Immature natural killer cell (primary cell): Measurements from ENCODE around the gene IL17RD. TPM values are rescaled to one million over a fixed set of nuclear protein-coding genes. Genes with fewer than 3 reads are reported as not detected.

ENCODE experiments used
- DNase-seq, 3 donors: peaks; one replicate each; pipeline ENCODE4 v3.0.0; 2022; ENCODE audit warnings: mixed read lengths in 1 of 3
- H3K27ac Mint-ChIP-seq, 6 donors: one replicate each; pipeline ENCODE4 v1.8.0; 2020; ENCODE audit warnings: mixed read lengths in 6 of 6, mild to moderate bottlenecking in 5 of 6, inconsistent platforms in 4 of 6, moderate library complexity in 3 of 6
- H3K27me3 Mint-ChIP-seq, 3 donors: one replicate each; pipeline ENCODE4 v1.8.0; 2020 to 2021; ENCODE audit warnings: low read depth in 3 of 3, mild to moderate bottlenecking in 3 of 3, mixed read lengths in 3 of 3, moderate library complexity in 3 of 3, inconsistent platforms in 1 of 3
- H3K36me3 Mint-ChIP-seq, 3 donors: one replicate each; pipeline ENCODE4 v1.8.0; 2020; ENCODE audit warnings: mixed read lengths in 3 of 3, inconsistent platforms in 2 of 3, mild to moderate bottlenecking in 2 of 3
- H3K4me1 Mint-ChIP-seq, 2 donors: one replicate each; pipeline ENCODE4 v1.8.0; 2020; ENCODE audit warnings: inconsistent platforms in 2 of 2, mild to moderate bottlenecking in 2 of 2, mixed read lengths in 2 of 2, moderate library complexity in 1 of 2
- H3K4me3 Mint-ChIP-seq, 5 donors: one replicate each; pipeline ENCODE4 v1.8.0; 2020; ENCODE audit warnings: mild to moderate bottlenecking in 5 of 5, mixed read lengths in 5 of 5, inconsistent platforms in 3 of 5, moderate library complexity in 3 of 5
- H3K9me3 Mint-ChIP-seq, 6 donors: one replicate each; pipeline ENCODE4 v1.8.0; 2020; ENCODE audit warnings: mild to moderate bottlenecking in 6 of 6, mixed read lengths in 6 of 6, inconsistent platforms in 4 of 6, moderate library complexity in 3 of 6
- polyA plus RNA-seq, 3 donors: library from polyadenylated mRNA; unstranded; fragments of 300-500 nt; fragmentation: Illumina TruSeq; gene quantifications; one replicate each; pipeline ENCODE4 v1.2.3, GENCODE V29; 2021

IL17RD gene
- polyA plus RNA-seq, 3 donors from 2014 or later: not detected

- no peaks in the 10 kb centered on the region for H3K36me3 Mint-ChIP-seq
- H3K27ac Mint-ChIP-seq: no peak overlapping the region
- H3K27me3 Mint-ChIP-seq: peaks cover 1 to 15% (median 15%) of the 10 kb centered on the region in 3 donors
- H3K4me3 Mint-ChIP-seq: no peak overlapping the region
- no peak for DNase-seq
- H3K9me3 Mint-ChIP-seq: no peaks in the 10 kb centered on the region
- H3K4me1 Mint-ChIP-seq: peaks cover 12 to 18% of the 10 kb centered on the region in 2 donors
These were observed 91.5 kb downstream of the IL17RD start for GRCh38 chr3:57073628-57074027.

GRCh38 chr3:57069503-57069902 lies 95.7 kb downstream of the IL17RD start:
- Mint-ChIP-seq H3K36me3 (no peaks in the 10 kb centered on the region), H3K27me3 (peaks cover 0 to 2% (median 1%) of the 10 kb centered on the region in 3 donors), H3K4me3 (peak overlapping the region in 3 of 5 donors; percentile 20 to 51 (median 25)), H3K4me1 (peaks cover 15% of the 10 kb centered on the region in 2 donors), H3K27ac (peak overlapping the region in 1 of 6 donors; percentile 73), H3K9me3 (no peaks in the 10 kb centered on the region)
- DNase-seq: no peak

GRCh38 chr3:57068437-57069089 lies 96.6 kb downstream of the IL17RD start:
- H3K27ac Mint-ChIP-seq: peak overlapping the region in 3 of 6 donors; percentile 65 to 84 (median 68)
- H3K9me3 Mint-ChIP-seq: no peaks in the 10 kb centered on the region
- peaks cover 15 to 17% of the 10 kb centered on the region in 2 donors for H3K4me1 Mint-ChIP-seq
- H3K27me3 Mint-ChIP-seq: peaks cover 0 to 2% (median 1%) of the 10 kb centered on the region in 3 donors
- peak overlapping the region; percentile 33 to 69 (median 51) for H3K4me3 Mint-ChIP-seq
- peak; percentile 22 to 43 (median 38) for DNase-seq
- no peaks in the 10 kb centered on the region for H3K36me3 Mint-ChIP-seq

- H3K4me3 Mint-ChIP-seq: no peak overlapping the region
- H3K27me3 Mint-ChIP-seq: peaks cover 0 to 4% (median 2%) of the 10 kb centered on the region in 3 donors
- H3K27ac Mint-ChIP-seq: no peak overlapping the region
These were observed 98.7 kb downstream of the IL17RD start for GRCh38 chr3:57066471-57066870.

GRCh38 chr3:57065588-57065987 lies 99.6 kb downstream of the IL17RD start:
- H3K4me1 Mint-ChIP-seq: peaks cover 15 to 21% of the 10 kb centered on the region in 2 donors
- H3K36me3 Mint-ChIP-seq: no peaks in the 10 kb centered on the region
- H3K4me3 Mint-ChIP-seq: no peak overlapping the region
- DNase-seq: no peak
- H3K9me3 Mint-ChIP-seq: peaks cover 0 to 1% (median 0%) of the 10 kb centered on the region in 6 donors
- no peak overlapping the region for H3K27ac Mint-ChIP-seq
- peaks cover 0 to 4% (median 2%) of the 10 kb centered on the region in 3 donors for H3K27me3 Mint-ChIP-seq

More at GRCh38 chr3:57066471-57066870, 98.7 kb downstream of the IL17RD start:
- H3K9me3 Mint-ChIP-seq: peaks cover 0 to 1% (median 0%) of the 10 kb centered on the region in 6 donors
- no peaks in the 10 kb centered on the region for H3K36me3 Mint-ChIP-seq
- H3K4me1 Mint-ChIP-seq: peaks cover 15 to 21% of the 10 kb centered on the region in 2 donors
- DNase-seq: no peak

- H3K27me3 Mint-ChIP-seq: peaks cover 0 to 4% (median 2%) of the 10 kb centered on the region in 3 donors
- peaks cover 15 to 21% of the 10 kb centered on the region in 2 donors for H3K4me1 Mint-ChIP-seq
- DNase-seq: no peak
- H3K27ac Mint-ChIP-seq: no peak overlapping the region
- no peaks in the 10 kb centered on the region for H3K36me3 Mint-ChIP-seq
- H3K4me3 Mint-ChIP-seq: no peak overlapping the region
- peaks cover 0 to 1% (median 0%) of the 10 kb centered on the region in 6 donors for H3K9me3 Mint-ChIP-seq
These were observed 100.6 kb downstream of the IL17RD start for GRCh38 chr3:57064572-57064971.

GRCh38 chr3:57064001-57064400 lies 101.2 kb downstream of the IL17RD start:
- Mint-ChIP-seq H3K27me3 (peaks cover 0 to 4% (median 2%) of the 10 kb centered on the region in 3 donors), H3K4me1 (peaks cover 11 to 17% of the 10 kb centered on the region in 2 donors), H3K36me3 (no peaks in the 10 kb centered on the region), H3K4me3 (no peak overlapping the region), H3K9me3 (peaks cover 0 to 1% (median 0%) of the 10 kb centered on the region in 6 donors), H3K27ac (no peak overlapping the region)
- DNase-seq: no peak

GRCh38 chr3:57063032-57063431 lies 102.1 kb downstream of the IL17RD start:
- peaks cover 0 to 1% (median 0%) of the 10 kb centered on the region in 6 donors for H3K9me3 Mint-ChIP-seq
- peaks cover under 1 to 8% of the 10 kb centered on the region in 2 donors for H3K4me1 Mint-ChIP-seq
- peaks cover 0 to 4% (median 2%) of the 10 kb centered on the region in 3 donors for H3K27me3 Mint-ChIP-seq
- no peak overlapping the region for H3K4me3 Mint-ChIP-seq
- no peak overlapping the region for H3K27ac Mint-ChIP-seq
- no peaks in the 10 kb centered on the region for H3K36me3 Mint-ChIP-seq
- no peak for DNase-seq

GRCh38 chr3:57062101-57062631 lies 103.0 kb downstream of the IL17RD start:
- Mint-ChIP-seq H3K27ac (no peak overlapping the region), H3K9me3 (peaks cover 0 to 1% (median 0%) of the 10 kb centered on the region in 6 donors), H3K27me3 (peaks cover 2 to 4% (median 3%) of the 10 kb centered on the region in 3 donors), H3K4me3 (no peak overlapping the region), H3K36me3 (no peaks in the 10 kb centered on the region), H3K4me1 (peaks cover 0 to 6% of the 10 kb centered on the region in 2 donors)
- DNase-seq: no peak

GRCh38 chr3:57061556-57061955 lies 103.6 kb downstream of the IL17RD start:
- Mint-ChIP-seq H3K4me1 (peaks cover 0 to 6% of the 10 kb centered on the region in 2 donors), H3K4me3 (no peak overlapping the region), H3K27me3 (peaks cover 2 to 5% (median 4%) of the 10 kb centered on the region in 3 donors), H3K27ac (no peak overlapping the region), H3K9me3 (peaks cover 0 to 1% (median 0%) of the 10 kb centered on the region in 6 donors), H3K36me3 (no peaks in the 10 kb centered on the region)
- no peak for DNase-seq

GRCh38 chr3:57060089-57060821 lies 104.9 kb downstream of the IL17RD start, which contains the start of gene SPATA12:
Gene SPATA12, plus strand, starts transcription at chr3:57060664. Its CDS starts 13,031 bp downstream, at chr3:57073695.
- H3K27ac Mint-ChIP-seq: no peak within 1 kb of the TSS
- peaks cover 0 to 6% of the 10 kb centered on the region in 2 donors for H3K4me1 Mint-ChIP-seq
- peaks cover 0 to 1% (median 0%) of the 10 kb centered on the region in 6 donors for H3K9me3 Mint-ChIP-seq
- H3K36me3 Mint-ChIP-seq: no peaks in the 10 kb centered on the region
- no peak within 1 kb of the TSS for H3K4me3 Mint-ChIP-seq
- peaks cover 2 to 8% (median 5%) of the 10 kb centered on the region in 3 donors for H3K27me3 Mint-ChIP-seq
- DNase-seq: no peak

GRCh38 chr3:57059411-57059810 lies 105.7 kb downstream of the IL17RD start:
- no peak overlapping the region for H3K4me3 Mint-ChIP-seq
- peaks cover 2 to 8% (median 5%) of the 10 kb centered on the region in 3 donors for H3K27me3 Mint-ChIP-seq
- no peak for DNase-seq
- peaks cover 0 to 6% of the 10 kb centered on the region in 2 donors for H3K4me1 Mint-ChIP-seq
- H3K36me3 Mint-ChIP-seq: no peaks in the 10 kb centered on the region
- H3K27ac Mint-ChIP-seq: no peak overlapping the region
- H3K9me3 Mint-ChIP-seq: peaks cover 0 to 1% (median 0%) of the 10 kb centered on the region in 6 donors

GRCh38 chr3:57057351-57057750 lies 107.8 kb downstream of the IL17RD start:
- H3K4me1 Mint-ChIP-seq: no peaks in the 10 kb centered on the region

More at GRCh38 chr3:57057351-57057750, 107.8 kb downstream of the IL17RD start:
- no peak overlapping the region for H3K4me3 Mint-ChIP-seq
- H3K27me3 Mint-ChIP-seq: peaks cover 2 to 12% (median 5%) of the 10 kb centered on the region in 3 donors
- no peaks in the 10 kb centered on the region for H3K9me3 Mint-ChIP-seq
- DNase-seq: no peak
- H3K27ac Mint-ChIP-seq: no peak overlapping the region
- no peaks in the 10 kb centered on the region for H3K36me3 Mint-ChIP-seq
